HepG2 (cell line): ENCODE data around the gene VGLL4. TPM values are rescaled to one million over a fixed set of nuclear protein-coding genes. Genes with fewer than 3 reads are reported as not detected.

ENCODE experiments used
- ATAC-seq: fragments of 200-7000 bp; cut with Tn5 transposase; 3 replicates; pipeline ENCODE4 v1.9.1; 2020; ENCODE audit warnings: mild to moderate bottlenecking, moderate library complexity
- BruUV-seq: library from RNA; stranded (reverse); fragments of 400-500 nt; replicated peaks from 2 replicates; lab custom pipeline; 2021; lab: Mats Ljungman, UMichigan
- CTCF ChIA-PET: fragments of 300-600 bp; formaldehyde crosslinking; extraction: SDS; loops from one replicate; lab custom pipeline; 2021; ENCODE audit warnings: low total read pairs, inconsistent platforms, low intra/inter-chr PET ratio; lab: Yijun Ruan, JAX
- POLR2A ChIA-PET: fragments of 350-600 bp; sonication (Branson Sonifier 250); formaldehyde crosslinking; loops from one replicate; lab custom pipeline; 2020; ENCODE audit warnings: antibody characterized with exemption, inconsistent platforms; lab: Yijun Ruan, JAX
- DNase-seq: peaks from one replicate; pipeline ENCODE4 v3.0.0-alpha.2; 2015; ENCODE audit warnings: low spot score
- FAIRE-seq: peaks from 3 replicates; lab custom pipeline; 2011; peaks lifted over from hg19 to GRCh38; lab: Jason Lieb, UNC
- H2AFZ ChIP-seq: one replicate; pipeline ENCODE4 v1.6.1; 2011; ENCODE audit warnings: low read length, inconsistent platforms
- H3K27ac ChIP-seq: fragments of 300-600 bp; 3 replicates; pipeline ENCODE4 v1.8.0; 2011; ENCODE audit warnings: mixed run types, mild to moderate bottlenecking, mixed read lengths, low read length, inconsistent platforms; ENCODE audit not compliant: insufficient read depth; ENCODE audit errors: extremely low read length
- H3K27me3 ChIP-seq, 2 experiments: fragments of 200-600 bp in 1 of 2; 2 replicates in 1 of 2; 3 replicates in 1 of 2; pipeline versions ENCODE4 v1.6.0 to v1.8.0; 2011; ENCODE audit warnings: low read length in 2 of 2, mild to moderate bottlenecking in 2 of 2, moderate library complexity in 2 of 2, inconsistent platforms in 1 of 2; ENCODE audit not compliant: insufficient read depth in 2 of 2, control insufficient read depth in 1 of 2
- H3K36me3 ChIP-seq, 2 experiments: fragments of 200-600 bp in 1 of 2; replicated peaks in 1 of 2; 2 replicates in 1 of 2; 3 replicates in 1 of 2; pipeline versions ENCODE4 v1.5.1 to v1.8.0; 2011; ENCODE audit warnings: low read length in 2 of 2, inconsistent platforms in 1 of 2; ENCODE audit not compliant: insufficient read depth in 2 of 2, control insufficient read depth in 1 of 2
- H3K4me1 ChIP-seq: 2 replicates; pipeline ENCODE4 v1.5.1; 2012; ENCODE audit warnings: low read length, inconsistent platforms; ENCODE audit not compliant: insufficient read depth
- H3K4me2 ChIP-seq: 2 replicates; pipeline ENCODE4 v1.6.0; 2011; ENCODE audit warnings: low read depth, low read length, inconsistent platforms
- H3K4me3 ChIP-seq, 3 experiments: fragments of 200-600 bp in 1 of 3; sonication (generic), shearing (Covaris generic) in 1 of 3; replicated peaks in 1 of 3; 2 replicates each; pipeline ENCODE4 v1.5.1; 2011 to 2016; ENCODE audit warnings: low read length in 3 of 3, inconsistent platforms in 2 of 3, low read depth in 2 of 3, mild to moderate bottlenecking in 2 of 3, control low read depth in 1 of 3, mixed read lengths in 1 of 3; ENCODE audit not compliant: insufficient read depth in 1 of 3
- H3K79me2 ChIP-seq: one replicate; pipeline ENCODE4 v1.6.1; 2011; ENCODE audit warnings: low read length, inconsistent platforms; ENCODE audit not compliant: insufficient read depth
- H3K9ac ChIP-seq: 2 replicates; pipeline ENCODE4 v1.6.0; 2011; ENCODE audit warnings: mild to moderate bottlenecking, low read depth, low read length, inconsistent platforms; ENCODE audit not compliant: insufficient read depth
- H3K9me3 ChIP-seq: 2 replicates; pipeline ENCODE4 v1.5.1; 2012; ENCODE audit warnings: mild to moderate bottlenecking, low read length
- H4K20me1 ChIP-seq: 2 replicates; pipeline ENCODE4 v1.6.0; 2011; ENCODE audit warnings: inconsistent platforms, mild to moderate bottlenecking, low read length, moderate library complexity; ENCODE audit not compliant: insufficient read depth
- BCL6 ChIP-seq: IDR thresholded peaks from 2 replicates; pipeline ENCODE4 v1.6.1; 2016; ENCODE audit warnings: missing genetic modification reagents, missing compliant biosample characterization
- DNMT1 ChIP-seq: sonication (generic); formaldehyde crosslinking; IDR thresholded peaks from 2 replicates; pipeline ENCODE4 v1.5.1; 2020; ENCODE audit warnings: mild to moderate bottlenecking, missing genetic modification reagents
- IRF9 ChIP-seq: sonication (generic); formaldehyde crosslinking; IDR thresholded peaks from 2 replicates; pipeline ENCODE4 v1.8.0; 2022; ENCODE audit warnings: missing genetic modification reagents, mild to moderate bottlenecking, borderline replicate concordance
- JARID2 ChIP-seq: sonication (generic); formaldehyde crosslinking; IDR thresholded peaks from 2 replicates; pipeline ENCODE4 v1.8.1; 2023; ENCODE audit warnings: missing genetic modification reagents, inconsistent platforms; ENCODE audit not compliant: insufficient replicate concordance
- KDM4B ChIP-seq: sonication (generic); formaldehyde crosslinking; IDR thresholded peaks from 2 replicates; pipeline ENCODE4 v1.4.0; 2020; ENCODE audit warnings: missing genetic modification reagents
- MEIS2 ChIP-seq: sonication (generic); formaldehyde crosslinking; IDR thresholded peaks from 2 replicates; pipeline ENCODE4 v1.9.0; 2021; ENCODE audit warnings: mild to moderate bottlenecking, missing genetic modification reagents
- NR1H2 ChIP-seq: sonication (generic); formaldehyde crosslinking; IDR thresholded peaks from 2 replicates; pipeline ENCODE4 v1.8.1; 2022; ENCODE audit warnings: low read depth, missing genetic modification reagents, borderline replicate concordance
- PHF21A ChIP-seq: sonication (generic); formaldehyde crosslinking; IDR thresholded peaks from 2 replicates; pipeline ENCODE4 v1.5.0; 2020; ENCODE audit warnings: mild to moderate bottlenecking, missing genetic modification reagents
- PRPF4 ChIP-seq: fragments of 200-400 bp; formaldehyde crosslinking; IDR thresholded peaks from 2 replicates; pipeline ENCODE4 v1.6.1; 2016; ENCODE audit warnings: low read length, low read depth; ENCODE audit not compliant: poor library complexity, severe bottlenecking
- RBM22 ChIP-seq: fragments of 200-400 bp; formaldehyde crosslinking; optimal IDR thresholded peaks from 2 replicates; pipeline ENCODE3; 2017; ENCODE audit warnings: mild to moderate bottlenecking, low read length, moderate library complexity
- TEAD3 ChIP-seq: optimal IDR thresholded peaks from 2 replicates; pipeline ENCODE3; 2016; ENCODE audit warnings: borderline replicate concordance
- THAP11 ChIP-seq: IDR thresholded peaks from 2 replicates; pipeline ENCODE4 v1.6.1; 2016; ENCODE audit warnings: missing biosample characterization, missing genetic modification reagents
- ZBTB38 ChIP-seq: sonication (generic); formaldehyde crosslinking; IDR thresholded peaks from 2 replicates; pipeline ENCODE4 v1.5.1; 2020; ENCODE audit warnings: mild to moderate bottlenecking, missing genetic modification reagents
- ZC3H4 ChIP-seq: sonication (generic); formaldehyde crosslinking; IDR thresholded peaks from 2 replicates; pipeline ENCODE4 v1.4.0; 2020; ENCODE audit warnings: missing genetic modification reagents, borderline replicate concordance
- ZNF441 ChIP-seq: sonication (generic); formaldehyde crosslinking; IDR thresholded peaks from 2 replicates; pipeline ENCODE4 v1.7.0; 2021; ENCODE audit warnings: missing genetic modification reagents, borderline replicate concordance
- ZNF496 ChIP-seq: sonication (generic); formaldehyde crosslinking; IDR thresholded peaks from 2 replicates; pipeline ENCODE4 v1.8.1; 2023; ENCODE audit warnings: mild to moderate bottlenecking, moderate library complexity, missing genetic modification reagents; ENCODE audit not compliant: insufficient replicate concordance
- ZNF609 ChIP-seq: sonication (generic); formaldehyde crosslinking; IDR thresholded peaks from 2 replicates; pipeline ENCODE4 v1.4.0; 2020; ENCODE audit warnings: mild to moderate bottlenecking, missing genetic modification reagents, borderline replicate concordance
- ZNF703 ChIP-seq: sonication (generic); formaldehyde crosslinking; IDR thresholded peaks from 2 replicates; pipeline ENCODE4 v1.5.1; 2020; ENCODE audit warnings: missing genetic modification reagents, mild to moderate bottlenecking, moderate library complexity, borderline replicate concordance
- ZNF772 ChIP-seq: sonication (generic); formaldehyde crosslinking; IDR thresholded peaks from 2 replicates; pipeline ENCODE4 v1.5.0; 2020; ENCODE audit warnings: mild to moderate bottlenecking, missing genetic modification reagents
- ZNF792 ChIP-seq: IDR thresholded peaks from 2 replicates; pipeline ENCODE4 v1.6.1; 2016
- WGBS: methylation state at CpG from one replicate; pipeline ENCODE4 v1.1.6; 2017; ENCODE audit warnings: low lambda C conversion rate; 5-methylcytosine and 5-hydroxymethylcytosine counted together
- in situ Hi-C: cut with HindIII; loops from 2 replicates; pipeline ENCODE4 v1.10.0; 2017; ENCODE audit warnings: low pct_unique_long_range_greater_than_20kb; ENCODE audit not compliant: extremely low pct_ligation_motif_present
- intact Hi-C: fragments of 100-400 bp; cut with micrococcal nuclease; formaldehyde crosslinking; loops from one replicate; pipeline ENCODE4 v1.10.0; 2022; ENCODE audit not compliant: unreplicated experiment
- polyA plus RNA-seq, 8 experiments: library from polyadenylated mRNA; depleted of rRNA in 3 of 8; stranded (reverse) in 7 of 8; unstranded in 1 of 8; fragments of >200 nt; fragmentation: Illumina TruSeq in 4 of 8; extraction: Trizol in 4 of 8; gene quantifications; 2 replicates each; pipeline versions ENCODE4 v1.2.1 to v1.2.3, GENCODE V29; 2011 to 2016; ENCODE audit warnings: low read depth in 4 of 8, missing spikeins in 1 of 8, mixed read lengths in 1 of 8; ENCODE audit not compliant: insufficient read depth in 1 of 8
- total RNA-seq, 5 experiments: library from RNA; depleted of rRNA; stranded (reverse); fragments of >200 nt; fragmentation: Illumina TruSeq; extraction: Trizol; gene quantifications; 2 replicates each; pipeline ENCODE4 v1.2.3, GENCODE V29; 2016; ENCODE audit warnings: low read depth in 1 of 5

The VGLL4 gene
- total and polyA plus RNA-seq, 2 of the 13 experiments (the other 11 are each of a cell fraction or from before 2014, with no cell fraction given), result 23.2 to 39.0 TPM

DNA sequence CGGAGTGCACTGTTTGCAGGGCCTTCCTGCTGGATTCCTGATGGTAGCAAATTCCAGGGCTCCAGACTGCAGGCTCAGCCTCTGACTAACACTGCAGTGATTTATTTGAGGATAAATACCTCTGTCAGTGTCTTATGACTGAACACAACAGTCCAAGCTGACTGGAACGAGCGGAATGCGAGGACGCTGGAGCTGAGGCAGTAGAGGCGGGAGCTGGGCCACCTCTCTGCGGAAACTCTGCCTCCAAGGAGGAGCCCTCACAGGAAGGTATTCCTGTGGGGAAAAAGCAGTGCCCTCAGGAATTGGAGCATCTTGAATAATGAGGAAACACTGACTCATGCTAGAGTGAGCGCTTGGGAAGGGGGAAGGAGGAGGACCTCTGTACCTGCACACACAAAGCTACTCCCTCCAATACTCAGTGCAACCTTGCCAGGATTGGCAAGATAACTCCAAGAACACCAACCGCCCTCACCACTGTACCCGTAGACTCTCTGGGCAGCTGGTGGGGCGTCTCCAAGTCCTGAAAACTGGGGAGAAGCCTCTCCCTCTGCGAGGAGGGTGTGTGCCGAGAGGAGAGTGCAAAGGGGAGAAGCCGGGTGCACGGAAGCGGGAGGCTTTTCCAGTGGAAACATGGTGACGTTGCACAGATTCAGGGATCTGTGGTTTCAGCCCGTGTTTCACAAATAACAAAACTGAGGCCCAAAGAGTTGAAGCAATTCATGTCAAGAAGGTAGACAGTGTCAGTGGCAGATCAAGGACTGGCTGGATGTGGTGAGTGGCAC is 43.0 kb downstream of the VGLL4 start:
- POLR2A ChIA-PET, result interaction anchor here (0.7 to 1.8 kb wide), 3 partner anchors 9 to 23 kb away, joined by 3 to 10 read pairs (median 4); no protein-coding TSS in a partner anchor
- Histone ChIP-seq H3K4me3 (no peak overlapping the region), H3K27ac (no peak overlapping the region), H3K4me1 (peaks cover 19% of the 10 kb centered on the region), H2AFZ (no peak overlapping the region), H3K27me3 (no peaks in the 10 kb centered on the region), H3K9ac (no peak overlapping the region), H3K79me2 (peaks cover 76% of the 10 kb centered on the region), H3K4me2 (no peak overlapping the region), H3K9me3 (no peaks in the 10 kb centered on the region), H3K36me3 (peaks cover 4 to 42% of the 10 kb centered on the region in 2 experiments), H4K20me1 (peaks cover 22% of the 10 kb centered on the region)
- BruUV-seq, result no TSS peak
- ATAC-seq (peak; percentile 81), DNase-seq (peak; percentile 84), FAIRE-seq (peak; percentile 66)
- CTCF ChIA-PET, result no interaction called here
- 89% methylated on average over 17 of the region's 18 CpGs for WGBS
- in situ Hi-C loops, result no loop called here
- intact Hi-C loops, result no loop called here
- no peak for TF ChIP-seq ZC3H4 (CRISPR knock-in tag)
- TF ChIP-seq ZBTB38 (CRISPR knock-in tag), result peak; percentile 21; the same call in 1 of the 2 replicates
- TF ChIP-seq IRF9 (CRISPR knock-in tag), result no peak
- no peak for TF ChIP-seq ZNF792 (CRISPR knock-in tag)
- no peak for TF ChIP-seq KDM4B (CRISPR knock-in tag)
- TF ChIP-seq DNMT1 (CRISPR knock-in tag), result no peak
- TF ChIP-seq PRPF4, result no peak
- TF ChIP-seq RBM22, result peak; percentile 60
- no peak for TF ChIP-seq ZNF703 (CRISPR knock-in tag)
- no peak for TF ChIP-seq ZNF609 (CRISPR knock-in tag)
- TF ChIP-seq MEIS2, result no peak
- no peak for TF ChIP-seq JARID2 (CRISPR knock-in tag)
- TF ChIP-seq THAP11 (CRISPR knock-in tag), result no peak
- TF ChIP-seq ZNF441 (CRISPR knock-in tag), result no peak
- 0 out of 2 replicates have a peak, but pooled peaks have one; percentile 2 for TF ChIP-seq BCL6 (CRISPR knock-in tag)
- TF ChIP-seq TEAD3, result peak; percentile 71
- no peak for TF ChIP-seq ZNF772
- TF ChIP-seq ZNF496 (CRISPR knock-in tag), result no peak
- TF ChIP-seq NR1H2 (CRISPR knock-in tag), result no peak
- TF ChIP-seq PHF21A, result peak; percentile 72
